GM13976 (cell line): ENCODE data around the gene LPP.

Experiments
- DNase-seq: peaks from one replicate; pipeline ENCODE4 v3.0.0; 2012; ENCODE audit warnings: low spot score
- in situ Hi-C: fragments of 300-500 bp; cut with MboI; formaldehyde crosslinking; loops from one replicate; pipeline ENCODE4 v1.12.0; 2022; ENCODE audit warnings: low sequenced_read_pairs, mixed read lengths, inconsistent platforms; ENCODE audit not compliant: unreplicated experiment
- TF ChIP-seq, protein P1 (sequence below): IDR thresholded peaks from 2 replicates; pipeline ENCODE4 v1.5.1; 2012; ENCODE audit warnings: borderline replicate concordance, mild to moderate bottlenecking; ENCODE audit not compliant: insufficient read depth; ENCODE audit errors: extremely low read depth, missing control alignments, control extremely low read depth

LPP gene

GRCh38 chr3:188649521-188649920 is 495.6 kb downstream of the LPP start:
- no peak for DNase-seq
- TF ChIP-seq, protein P1, sequence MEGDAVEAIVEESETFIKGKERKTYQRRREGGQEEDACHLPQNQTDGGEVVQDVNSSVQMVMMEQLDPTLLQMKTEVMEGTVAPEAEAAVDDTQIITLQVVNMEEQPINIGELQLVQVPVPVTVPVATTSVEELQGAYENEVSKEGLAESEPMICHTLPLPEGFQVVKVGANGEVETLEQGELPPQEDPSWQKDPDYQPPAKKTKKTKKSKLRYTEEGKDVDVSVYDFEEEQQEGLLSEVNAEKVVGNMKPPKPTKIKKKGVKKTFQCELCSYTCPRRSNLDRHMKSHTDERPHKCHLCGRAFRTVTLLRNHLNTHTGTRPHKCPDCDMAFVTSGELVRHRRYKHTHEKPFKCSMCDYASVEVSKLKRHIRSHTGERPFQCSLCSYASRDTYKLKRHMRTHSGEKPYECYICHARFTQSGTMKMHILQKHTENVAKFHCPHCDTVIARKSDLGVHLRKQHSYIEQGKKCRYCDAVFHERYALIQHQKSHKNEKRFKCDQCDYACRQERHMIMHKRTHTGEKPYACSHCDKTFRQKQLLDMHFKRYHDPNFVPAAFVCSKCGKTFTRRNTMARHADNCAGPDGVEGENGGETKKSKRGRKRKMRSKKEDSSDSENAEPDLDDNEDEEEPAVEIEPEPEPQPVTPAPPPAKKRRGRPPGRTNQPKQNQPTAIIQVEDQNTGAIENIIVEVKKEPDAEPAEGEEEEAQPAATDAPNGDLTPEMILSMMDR: no peak
- in situ Hi-C loops: no loop called here

GRCh38 chr3:188656196-188656982 is 502.4 kb downstream of the LPP start:
- DNase-seq: no peak
- TF ChIP-seq, protein P1: no peak
- in situ Hi-C loops: no loop called here

GRCh38 chr3:188658606-188659005 is 504.6 kb downstream of the LPP start:
- no peak for DNase-seq
- in situ Hi-C loops: no loop called here
- TF ChIP-seq, protein P1: no peak

DNA sequence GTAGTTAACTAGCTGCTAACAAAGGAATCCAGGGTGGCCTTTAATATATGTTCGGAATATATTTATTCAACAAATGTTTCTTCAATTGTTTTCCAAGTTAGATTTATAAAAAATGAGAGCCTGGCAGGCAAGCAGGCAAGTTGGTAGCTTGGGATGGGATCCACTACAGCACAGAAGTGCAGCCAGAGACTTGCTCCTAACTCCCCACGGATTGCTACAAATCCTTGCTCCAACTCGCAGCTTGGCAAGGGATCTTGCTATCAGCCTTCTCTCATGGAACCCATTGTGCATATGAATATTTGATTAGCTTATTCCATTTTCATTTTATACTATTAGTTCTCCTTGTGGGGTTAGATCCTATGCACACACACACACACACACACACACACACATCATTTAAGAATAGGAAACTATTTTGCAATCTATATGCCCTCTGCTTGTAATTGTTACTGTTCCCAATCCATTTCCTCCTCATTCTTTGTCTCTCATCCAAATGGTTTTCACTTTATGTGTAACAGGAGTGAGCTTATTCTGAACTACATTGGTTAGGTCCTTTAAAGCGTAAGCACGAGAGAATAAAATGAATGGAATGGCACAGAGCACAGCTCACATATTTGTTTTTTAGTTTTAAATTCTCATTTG is 505.6 kb downstream of the LPP start:
- no peak for DNase-seq
- in situ Hi-C loops: no loop called here
- TF ChIP-seq, protein P1: no peak

DNA sequence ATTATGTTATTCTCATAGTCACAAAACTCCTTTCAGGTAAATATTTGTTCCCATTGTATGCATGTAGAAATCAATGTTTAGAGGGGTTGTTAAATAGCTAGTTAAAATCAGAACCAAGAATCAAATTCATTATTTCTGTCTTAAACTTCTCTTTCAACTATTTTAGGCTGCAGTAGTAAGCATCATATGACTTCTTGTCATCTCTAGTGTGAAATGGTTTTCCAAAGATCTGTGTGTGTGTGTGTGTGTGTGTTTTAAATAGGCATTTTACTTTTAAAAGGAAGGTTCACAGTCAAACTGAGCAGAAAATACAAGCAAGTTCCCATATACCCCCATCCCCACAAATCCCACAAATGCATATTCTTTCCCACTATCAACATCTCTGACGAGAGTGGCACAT is 506.5 kb downstream of the LPP start:
- in situ Hi-C loops: no loop called here
- TF ChIP-seq, protein P1: no peak
- DNase-seq: no peak

- DNase-seq: no peak
- in situ Hi-C loops: no loop called here
- TF ChIP-seq, protein P1: no peak
Observed at GRCh38 chr3:188661806-188662205, 507.8 kb downstream of the LPP start.
